GM18867 (cell line): ENCODE results near the gene TENM4.

Experiments used
- ATAC-seq: cut with Tn5 transposase; IDR thresholded peaks from one replicate; pipeline ENCODE4 v1.9.1; 2021; ENCODE audit warnings: mild to moderate bottlenecking, moderate library complexity; ENCODE audit not compliant: unreplicated experiment

The TENM4 gene

GRCh38 chr11:79440571-79441460 is at the start of gene TENM4:
TENM4 (minus strand) TSS chr11:79441030; CDS start chr11:79069944, 371,086 bp downstream.
- ATAC-seq: peak; percentile 47

- no peak for ATAC-seq
These were observed 47.5 kb upstream of the TENM4 start for GRCh38 chr11:79488286-79488685.

- ATAC-seq: no peak
These were observed 46.6 kb upstream of the TENM4 start for GRCh38 chr11:79487412-79487811.

DNA sequence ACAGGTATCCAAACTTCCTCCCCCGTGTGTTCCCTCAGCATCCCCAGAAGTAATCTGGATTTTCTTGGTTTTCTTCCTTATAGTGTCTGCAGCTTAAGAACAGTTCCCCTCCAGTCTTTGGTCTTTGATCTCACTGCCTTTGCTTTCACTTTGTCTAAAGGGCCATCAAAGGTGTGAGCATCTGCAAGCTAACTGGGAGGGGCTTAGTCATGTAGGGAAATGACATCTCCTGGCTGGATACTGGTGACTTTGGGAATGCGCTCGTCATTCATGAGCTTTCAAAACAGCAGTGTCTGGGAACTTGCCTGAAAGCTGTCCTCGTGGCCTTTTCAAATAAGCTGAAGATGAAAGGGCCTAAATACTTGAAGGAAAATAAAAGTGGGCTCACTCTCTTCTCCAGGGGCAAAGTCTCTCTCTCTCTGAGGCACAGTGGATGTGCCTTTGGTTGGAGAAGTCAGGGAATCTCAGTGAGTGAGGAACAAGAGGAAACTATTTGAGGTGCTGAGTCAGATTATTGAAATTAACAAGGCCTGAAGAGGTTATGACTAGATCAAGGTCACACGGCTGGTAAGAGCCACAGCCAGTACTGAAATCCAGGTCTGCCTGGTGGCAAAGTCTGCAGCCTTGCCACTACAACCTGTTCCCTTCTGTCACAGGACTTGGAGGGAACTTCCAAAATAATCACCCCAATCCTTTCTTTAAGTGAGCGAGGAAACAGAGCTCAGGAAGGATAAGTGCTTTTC is 45.6 kb upstream of the TENM4 start:
- ATAC-seq: no peak

GRCh38 chr11:79485694-79486093 is 44.9 kb upstream of the TENM4 start:
- ATAC-seq: no peak

- ATAC-seq: no peak
These were observed 44.0 kb upstream of the TENM4 start for GRCh38 chr11:79484872-79485271.

- peak; percentile 85 for ATAC-seq
These were observed 42.0 kb upstream of the TENM4 start for GRCh38 chr11:79482800-79483199.

GRCh38 chr11:79481795-79482194 is 41.0 kb upstream of the TENM4 start:
- peak; percentile 45 for ATAC-seq

DNA sequence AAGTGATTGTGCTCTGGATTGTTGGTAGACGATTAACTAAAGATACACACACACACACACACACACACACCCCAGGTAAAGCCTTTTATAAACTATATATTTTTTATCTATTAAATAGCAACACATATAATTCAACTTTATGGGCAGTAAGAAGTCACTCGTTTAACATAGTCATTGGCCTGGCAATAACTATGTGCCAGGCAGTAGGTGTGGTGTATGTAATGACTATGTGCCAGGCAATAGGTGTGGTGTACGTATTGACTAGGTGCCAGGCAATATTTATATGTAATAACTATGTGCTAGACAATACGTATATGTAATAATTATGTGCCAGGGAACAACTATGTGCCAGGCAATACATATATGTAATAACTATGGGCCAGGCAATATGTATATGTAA is 40.0 kb upstream of the TENM4 start:
- ATAC-seq: no peak

DNA sequence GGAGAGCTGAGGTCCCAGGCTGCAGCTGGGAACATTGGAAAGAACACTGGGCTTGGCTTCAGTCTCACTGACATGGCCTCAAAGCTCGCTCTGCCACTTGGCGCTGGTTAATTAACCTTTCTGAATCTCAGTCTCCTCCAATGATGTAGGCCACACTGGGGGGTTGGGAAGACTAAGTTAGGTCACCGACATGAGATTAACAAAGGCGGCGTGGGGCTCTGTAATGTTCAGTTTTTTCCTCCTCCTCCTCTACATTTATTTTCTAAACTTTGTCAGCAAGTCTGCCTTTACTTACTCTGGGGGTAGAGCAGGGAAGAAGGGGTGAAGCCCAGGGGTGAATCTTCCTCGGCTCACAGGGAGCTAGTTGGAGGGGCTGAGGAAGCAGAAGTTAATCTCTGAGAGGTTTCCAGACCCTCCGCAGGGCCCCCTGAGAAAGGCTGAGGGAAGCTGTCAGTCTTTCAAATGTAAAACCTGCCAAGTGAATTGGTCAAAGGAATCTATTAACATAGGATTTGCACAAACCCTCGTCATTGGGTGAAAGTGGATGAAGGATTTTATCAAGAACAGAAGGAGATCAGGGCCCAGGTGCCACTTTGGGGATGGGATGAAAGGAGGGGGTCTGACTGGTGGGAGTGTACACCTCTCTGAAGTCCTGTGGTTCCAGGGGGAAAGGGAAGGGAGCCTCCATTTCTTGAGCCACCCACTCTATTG is 32.1 kb upstream of the TENM4 start:
- no peak for ATAC-seq

GRCh38 chr11:79471071-79471844 is 30.4 kb upstream of the TENM4 start:
- ATAC-seq: no peak

DNA sequence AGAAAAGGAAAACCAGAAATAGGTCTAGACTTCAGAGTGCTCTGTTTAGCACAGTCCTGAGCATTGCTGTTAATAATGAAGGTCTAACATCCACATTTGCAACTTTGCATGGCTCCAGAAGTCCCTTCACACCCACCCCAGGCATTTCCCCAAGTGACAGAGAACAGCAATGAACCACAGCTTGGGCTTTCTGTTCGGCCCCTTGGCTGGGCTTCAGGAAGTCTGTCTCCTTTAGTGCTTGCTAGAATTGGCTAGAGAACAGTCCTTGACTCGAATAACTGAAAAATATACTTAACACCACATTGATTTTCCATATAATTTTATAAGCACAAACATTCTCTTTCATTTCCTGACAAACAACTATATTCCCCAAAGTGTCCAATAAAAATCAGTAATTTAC is 29.3 kb upstream of the TENM4 start:
- no peak for ATAC-seq

DNA sequence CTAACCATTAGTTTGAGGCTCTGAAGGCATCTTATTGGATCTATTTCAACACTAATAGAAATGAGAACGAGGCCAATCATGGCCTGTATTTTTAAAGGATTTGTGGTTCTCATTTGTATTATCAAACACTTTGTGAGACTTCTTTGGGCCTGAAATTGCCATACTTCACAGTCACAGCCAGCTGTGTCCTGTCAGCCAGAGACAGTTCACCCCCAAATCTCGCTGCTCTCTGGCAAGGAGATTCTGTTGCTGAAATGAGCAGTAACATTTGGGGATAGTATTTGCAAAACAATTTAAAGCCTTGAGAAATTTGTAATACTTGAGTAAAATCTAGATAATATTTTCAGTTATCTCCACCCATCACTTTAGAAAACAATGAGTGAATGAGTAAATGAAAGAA is 26.9 kb upstream of the TENM4 start:
- ATAC-seq: no peak

GRCh38 chr11:79466411-79466810 is 25.6 kb upstream of the TENM4 start:
- ATAC-seq: no peak

DNA sequence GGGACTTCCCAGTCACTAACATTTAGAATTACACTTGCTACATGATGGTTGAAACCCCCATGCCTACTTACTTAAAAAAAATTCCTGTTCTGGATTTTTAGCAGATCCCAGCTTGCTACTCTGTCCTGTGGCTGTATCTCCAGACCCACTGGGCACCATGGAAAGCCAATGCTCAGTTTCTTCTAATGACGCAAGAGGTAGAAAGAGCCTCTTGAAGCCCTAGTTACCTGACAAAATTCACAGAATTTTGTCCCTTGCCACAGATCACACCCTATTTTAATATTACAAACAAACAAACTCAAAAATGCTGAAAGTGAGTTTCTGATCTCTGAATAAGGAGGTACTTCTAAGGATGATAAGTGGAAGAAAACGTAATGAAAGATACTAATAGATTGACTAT is 24.3 kb upstream of the TENM4 start:
- ATAC-seq: no peak

GRCh38 chr11:79461666-79462645 is 21.1 kb upstream of the TENM4 start:
- ATAC-seq: no peak

- peak; percentile 91 for ATAC-seq
These were observed 20.3 kb upstream of the TENM4 start for GRCh38 chr11:79461144-79461543.

DNA sequence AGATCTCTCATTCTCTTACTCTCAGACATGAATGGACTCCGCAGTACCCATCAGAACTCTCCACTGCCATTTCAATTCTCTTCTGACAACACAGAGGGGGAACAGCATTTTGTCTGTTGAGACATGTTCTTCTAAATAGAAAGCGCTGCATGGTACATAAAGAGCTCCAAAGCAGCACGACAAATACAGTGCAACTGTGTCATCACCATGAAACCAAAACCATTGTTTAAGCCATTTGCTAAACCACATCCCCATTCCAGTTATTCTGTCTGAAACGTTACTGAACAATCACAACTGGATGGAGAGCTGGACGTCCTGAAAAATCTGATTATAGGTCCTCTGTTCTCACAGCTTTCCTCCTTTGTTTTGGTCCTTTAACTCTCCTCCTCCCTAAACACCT is 17.9 kb upstream of the TENM4 start:
- no peak for ATAC-seq

DNA sequence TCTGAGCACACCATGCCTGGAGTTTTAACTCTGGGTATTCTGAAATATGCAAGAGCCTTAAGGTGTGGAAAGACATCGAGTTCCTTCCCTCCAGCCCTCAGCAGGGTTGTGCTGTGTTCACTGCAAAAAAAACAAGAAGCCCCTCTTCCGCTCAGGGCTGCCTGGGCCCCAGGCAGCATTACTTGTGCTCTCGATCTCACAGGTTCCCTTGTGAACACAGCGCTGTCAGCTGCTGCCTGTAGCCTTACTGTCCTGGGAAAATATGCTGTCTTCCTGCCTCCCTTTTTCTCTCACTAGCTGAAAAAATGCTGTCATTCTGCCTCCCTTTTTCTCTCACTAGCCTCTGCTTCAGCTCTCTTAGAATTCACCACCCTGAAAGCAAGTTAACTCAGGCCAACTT is 15.7 kb upstream of the TENM4 start:
- no peak for ATAC-seq

DNA sequence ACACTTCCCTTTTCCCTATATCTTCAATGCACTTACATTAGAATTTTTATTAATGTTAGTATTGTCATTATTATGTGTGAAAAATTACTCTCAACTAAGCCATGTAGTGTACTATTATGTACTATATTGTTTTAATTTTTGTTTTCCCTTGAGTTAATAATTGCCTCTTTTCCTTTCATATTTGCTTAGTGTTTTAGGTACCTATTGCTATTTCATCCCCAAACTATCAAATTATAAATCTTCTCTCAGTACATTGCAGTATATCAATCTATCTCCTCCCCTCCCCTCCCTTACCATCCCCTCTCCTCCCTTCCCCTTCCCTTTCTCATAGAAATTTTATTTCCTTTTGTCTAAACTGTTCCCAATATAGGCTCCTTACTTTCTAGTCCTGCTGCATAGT is 12.8 kb upstream of the TENM4 start:
- ATAC-seq: no peak
